Keratinocyte (primary cell): ENCODE measurements around the gene DUS4L. TPM values are rescaled to one million over a fixed set of nuclear protein-coding genes. Genes with fewer than 3 reads are reported as not detected.
"Not testable (repeated sequence)": the region's sequence is repeated elsewhere in the genome, so short reads cannot be mapped to it uniquely, and the experiment has no call there.

ENCODE experiments used
- DNase-seq: peaks from one replicate; pipeline ENCODE4 v3.0.0-alpha.2; 2011; ENCODE audit warnings: low read depth, missing footprints, low spot score
- FAIRE-seq: peaks from 2 replicates; lab custom pipeline; 2011; peaks lifted over from hg19 to GRCh38; lab: Jason Lieb, UNC
- H2AFZ ChIP-seq: 2 replicates; pipeline ENCODE4 v1.6.0; 2012; ENCODE audit warnings: low read length, control low read depth, inconsistent platforms; ENCODE audit not compliant: control insufficient read depth
- H3K27ac ChIP-seq: 2 replicates; pipeline ENCODE4 v1.5.1; 2011; ENCODE audit warnings: low read length; ENCODE audit not compliant: control insufficient read depth, insufficient read depth
- H3K27me3 ChIP-seq: 3 replicates; pipeline ENCODE4 v1.6.0; 2011; ENCODE audit warnings: low read length; ENCODE audit not compliant: control insufficient read depth, insufficient read depth; ENCODE audit errors: extremely low read depth
- H3K36me3 ChIP-seq, 2 experiments: 2 replicates in 1 of 2; 3 replicates in 1 of 2; pipeline ENCODE4 v1.5.1; 2011; ENCODE audit warnings: low read length in 2 of 2, mild to moderate bottlenecking in 1 of 2; ENCODE audit not compliant: control insufficient read depth in 2 of 2, insufficient read depth in 2 of 2; ENCODE audit errors: extremely low read depth in 1 of 2
- H3K4me1 ChIP-seq: 3 replicates; pipeline ENCODE4 v1.5.1; 2011; ENCODE audit warnings: low read length; ENCODE audit not compliant: control insufficient read depth, insufficient read depth; ENCODE audit errors: extremely low read depth
- H3K4me2 ChIP-seq: 3 replicates; pipeline ENCODE4 v1.6.0; 2011; ENCODE audit warnings: low read depth, low read length; ENCODE audit not compliant: control insufficient read depth, insufficient read depth; ENCODE audit errors: extremely low read depth
- H3K4me3 ChIP-seq, 3 experiments: fragments of 200-600 bp in 1 of 3; sonication (generic) in 1 of 3; 2 replicates in 2 of 3; 3 replicates in 1 of 3; pipeline ENCODE4 v1.5.1; 2011 to 2016; ENCODE audit warnings: low read length in 3 of 3, mild to moderate bottlenecking in 3 of 3, control low read depth in 2 of 3, inconsistent platforms in 1 of 3, low read depth in 1 of 3, mixed read lengths in 1 of 3, mixed run types in 1 of 3, moderate library complexity in 1 of 3; ENCODE audit not compliant: control insufficient read depth in 2 of 3, insufficient read depth in 2 of 3; ENCODE audit errors: extremely low read depth in 1 of 3
- H3K79me2 ChIP-seq: 2 replicates; pipeline ENCODE4 v1.6.0; 2012; ENCODE audit warnings: low read length; ENCODE audit not compliant: control insufficient read depth, insufficient read depth
- H3K9ac ChIP-seq: 3 replicates; pipeline ENCODE4 v1.6.0; 2011; ENCODE audit warnings: low read length; ENCODE audit not compliant: control insufficient read depth, insufficient read depth; ENCODE audit errors: extremely low read depth
- H3K9me1 ChIP-seq: 3 replicates; pipeline ENCODE4 v1.6.0; 2011; ENCODE audit warnings: low read length; ENCODE audit not compliant: control insufficient read depth, insufficient read depth; ENCODE audit errors: extremely low read depth
- H3K9me3 ChIP-seq: 2 replicates; pipeline ENCODE4 v1.5.1; 2012; ENCODE audit warnings: low read depth, low read length; ENCODE audit not compliant: control insufficient read depth
- H4K20me1 ChIP-seq: 3 replicates; pipeline ENCODE4 v1.6.0; 2011; ENCODE audit warnings: low read length; ENCODE audit not compliant: control insufficient read depth, insufficient read depth; ENCODE audit errors: extremely low read depth
- EZH2 ChIP-seq: IDR thresholded peaks from one replicate; pipeline ENCODE4 v1.6.1; 2012; ENCODE audit warnings: inconsistent platforms, mild to moderate bottlenecking, low read length, moderate library complexity
- dilution Hi-C: fragments of 300-500 bp; cut with MboI; formaldehyde crosslinking; loops from one replicate; pipeline ENCODE4 v1.7.0; 2020; ENCODE audit warnings: low sequenced_read_pairs; ENCODE audit not compliant: extremely low pct_ligation_motif_present
- polyA plus RNA-seq, 5 experiments: library from polyadenylated mRNA; depleted of rRNA in 3 of 5; stranded (reverse) in 3 of 5; stranded (forward) in 1 of 5; unstranded in 1 of 5; fragments of >200 nt; gene quantifications; 1 replicate in 1 of 5; 2 replicates in 3 of 5; 3 replicates in 1 of 5; pipeline versions ENCODE4 v1.2.1 to v1.2.3, GENCODE V29; 2011 to 2012; ENCODE audit warnings: missing spikeins in 2 of 5, low read depth in 1 of 5, low replicate concordance in 1 of 5
- TF ChIP-seq, protein P1 (sequence below), 3 experiments: IDR thresholded peaks in 1 of 3; conservative IDR thresholded peaks in 1 of 3; optimal IDR thresholded peaks in 1 of 3; 2 replicates in 2 of 3; 3 replicates in 1 of 3; pipeline versions ENCODE3 to v1.5.1; 2011; ENCODE audit warnings: low read length in 3 of 3, mild to moderate bottlenecking in 3 of 3, moderate library complexity in 2 of 3, control low read depth in 1 of 3, inconsistent platforms in 1 of 3; ENCODE audit not compliant: insufficient read depth in 2 of 3; ENCODE audit errors: extremely low read depth in 1 of 3

The DUS4L gene
- polyA plus RNA-seq, 1 donor (not counting 4 experiments of a cell fraction or from before 2014, with no cell fraction given) = 11.3 TPM

DNA sequence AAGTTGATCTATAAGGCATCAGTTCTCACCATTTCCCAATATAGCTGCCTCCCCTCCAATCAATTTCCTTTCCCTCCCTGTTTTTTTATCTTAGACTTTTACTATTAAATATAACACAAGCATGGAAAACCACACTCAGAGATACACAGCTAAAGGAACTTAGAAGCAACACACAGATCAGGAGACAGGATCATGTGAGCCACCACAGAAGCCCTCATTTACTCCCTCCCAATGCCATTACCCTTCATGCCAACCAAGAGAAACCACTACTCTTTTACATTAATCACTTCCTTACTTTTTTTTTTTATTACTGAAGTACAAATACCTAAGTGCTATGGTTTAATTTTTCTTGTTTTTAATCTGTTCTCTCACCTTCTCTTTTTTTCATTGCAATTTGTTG, 33.0 kb upstream of the DUS4L start:
- Histone ChIP-seq H3K9ac (no peak overlapping the region), H3K79me2 (peaks cover 47% of the 10 kb centered on the region), H3K4me3 (no peak overlapping the region), H3K27ac (no peak overlapping the region), H4K20me1 (no peaks in the 10 kb centered on the region), H2AFZ (no peak overlapping the region), H3K36me3 (peaks cover 0 to 5% of the 10 kb centered on the region in 2 experiments), H3K4me2 (no peak overlapping the region), H3K4me1 (peaks cover 11% of the 10 kb centered on the region), H3K9me1 (no peaks in the 10 kb centered on the region), H3K27me3 (no peaks in the 10 kb centered on the region), H3K9me3 (no peaks in the 10 kb centered on the region)
- DNase-seq (no peak), FAIRE-seq (no peak)
- TF ChIP-seq, protein P1, sequence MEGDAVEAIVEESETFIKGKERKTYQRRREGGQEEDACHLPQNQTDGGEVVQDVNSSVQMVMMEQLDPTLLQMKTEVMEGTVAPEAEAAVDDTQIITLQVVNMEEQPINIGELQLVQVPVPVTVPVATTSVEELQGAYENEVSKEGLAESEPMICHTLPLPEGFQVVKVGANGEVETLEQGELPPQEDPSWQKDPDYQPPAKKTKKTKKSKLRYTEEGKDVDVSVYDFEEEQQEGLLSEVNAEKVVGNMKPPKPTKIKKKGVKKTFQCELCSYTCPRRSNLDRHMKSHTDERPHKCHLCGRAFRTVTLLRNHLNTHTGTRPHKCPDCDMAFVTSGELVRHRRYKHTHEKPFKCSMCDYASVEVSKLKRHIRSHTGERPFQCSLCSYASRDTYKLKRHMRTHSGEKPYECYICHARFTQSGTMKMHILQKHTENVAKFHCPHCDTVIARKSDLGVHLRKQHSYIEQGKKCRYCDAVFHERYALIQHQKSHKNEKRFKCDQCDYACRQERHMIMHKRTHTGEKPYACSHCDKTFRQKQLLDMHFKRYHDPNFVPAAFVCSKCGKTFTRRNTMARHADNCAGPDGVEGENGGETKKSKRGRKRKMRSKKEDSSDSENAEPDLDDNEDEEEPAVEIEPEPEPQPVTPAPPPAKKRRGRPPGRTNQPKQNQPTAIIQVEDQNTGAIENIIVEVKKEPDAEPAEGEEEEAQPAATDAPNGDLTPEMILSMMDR (optimal IDR thresholded peaks at IDR 0.05 in 1 of 3, IDR thresholded peaks at IDR 0.05 in 1 of 3, conservative IDR thresholded peaks at IDR 0.05 in 1 of 3; ENCODE audit: extremely low read depth in 1 of 3, insufficient read depth in 2 of 3, low read length in 3 of 3) = no peak
- TF ChIP-seq EZH2 = no peak
- dilution Hi-C loops = no loop called here

DNA sequence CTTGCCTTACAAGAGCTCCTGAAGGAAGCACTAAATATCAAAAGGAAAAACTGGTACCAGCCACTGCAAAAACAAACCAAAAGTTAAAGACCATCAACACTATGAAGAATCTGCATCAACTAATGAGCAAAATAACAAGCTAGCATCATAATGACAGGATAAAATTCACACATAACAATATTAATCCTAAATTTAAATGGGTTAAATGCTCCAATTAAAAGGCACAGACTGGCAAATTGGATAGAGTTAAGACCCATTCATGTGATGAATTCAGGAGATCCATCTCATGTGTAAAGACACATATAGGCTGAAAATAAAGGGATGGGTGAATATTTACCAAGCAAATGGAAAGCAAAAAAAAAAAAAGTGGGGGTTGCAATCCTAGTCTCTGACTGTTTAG, 29.6 kb upstream of the DUS4L start:
- Histone ChIP-seq H3K4me3 (no peak overlapping the region), H3K9me1 (no peaks in the 10 kb centered on the region), H3K36me3 (no peaks in the 10 kb centered on the region), H3K27me3 (no peaks in the 10 kb centered on the region), H3K9me3 (no peaks in the 10 kb centered on the region), H3K27ac (no peak overlapping the region), H2AFZ (no peak overlapping the region), H3K79me2 (peaks cover 46% of the 10 kb centered on the region), H3K4me1 (peaks cover 8% of the 10 kb centered on the region), H4K20me1 (no peaks in the 10 kb centered on the region), H3K4me2 (no peak overlapping the region), H3K9ac (no peak overlapping the region)
- no peak for DNase-seq
- dilution Hi-C loops = no loop called here
- FAIRE-seq = no peak
- no peak for TF ChIP-seq EZH2
- TF ChIP-seq, protein P1 (optimal IDR thresholded peaks at IDR 0.05 in 1 of 3, IDR thresholded peaks at IDR 0.05 in 1 of 3, conservative IDR thresholded peaks at IDR 0.05 in 1 of 3; ENCODE audit: extremely low read depth in 1 of 3, insufficient read depth in 2 of 3, low read length in 3 of 3) = no peak

DNA sequence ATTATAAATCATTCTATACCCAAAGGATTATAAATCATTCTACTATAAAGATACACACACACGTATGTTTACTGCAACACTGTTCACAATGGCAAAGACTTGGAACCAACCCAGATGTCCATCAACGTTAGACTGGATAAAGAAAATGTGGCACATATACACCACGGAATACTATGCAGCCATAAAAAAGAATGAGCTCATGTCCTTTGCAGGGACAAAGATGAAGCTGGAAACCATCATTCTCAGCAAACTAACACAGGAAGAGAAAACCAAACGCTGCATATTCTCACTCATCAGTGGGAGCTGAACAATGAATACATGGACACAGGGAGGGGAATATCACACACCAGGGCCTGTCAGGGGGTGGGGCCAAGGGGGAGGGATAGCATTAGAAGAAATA, 26.5 kb upstream of the DUS4L start:
- H2AFZ ChIP-seq, H3K4me3 ChIP-seq, H3K9ac ChIP-seq, H3K4me2 ChIP-seq, DNase-seq, H3K27ac ChIP-seq, dilution Hi-C loops, FAIRE-seq, H3K9me1 ChIP-seq, H3K9me3 ChIP-seq, H3K36me3 ChIP-seq, H4K20me1 ChIP-seq, H3K27me3 ChIP-seq: not testable (repeated sequence)
- H3K79me2 ChIP-seq = peaks cover 44% of the 10 kb centered on the region
- peaks cover 10% of the 10 kb centered on the region for H3K4me1 ChIP-seq
